NCI-H82 (cell line): ENCODE measurements around the gene NOL4L.

ENCODE experiments used
- DNase-seq: peaks from one replicate; lab custom pipeline; 2025; lab: John Stamatoyannopoulos, UW

The NOL4L gene

GRCh38 chr20:32539817-32540675 is 45.1 kb downstream of the NOL4L start:
- DNase-seq = no peak

- no peak for DNase-seq
These were observed 45.9 kb downstream of the NOL4L start for GRCh38 chr20:32539026-32539816.

GRCh38 chr20:32538526-32538939 is 46.6 kb downstream of the NOL4L start:
- DNase-seq = no peak

- DNase-seq = no peak
These were observed 47.2 kb downstream of the NOL4L start for GRCh38 chr20:32537657-32538525.

- DNase-seq = no peak
These were observed 48.1 kb downstream of the NOL4L start for GRCh38 chr20:32536851-32537656.

GRCh38 chr20:32535953-32536823 is 48.9 kb downstream of the NOL4L start:
- peak; percentile 98 for DNase-seq

GRCh38 chr20:32535316-32535952 is 49.7 kb downstream of the NOL4L start:
- peak; percentile 53 for DNase-seq

- DNase-seq = no peak
These were observed 50.4 kb downstream of the NOL4L start for GRCh38 chr20:32534661-32535240.

GRCh38 chr20:32533732-32534131 is 51.4 kb downstream of the NOL4L start:
- DNase-seq = no peak

- DNase-seq = no peak
These were observed 52.9 kb downstream of the NOL4L start for GRCh38 chr20:32532246-32532645.

GRCh38 chr20:32528905-32529670 is 56.0 kb downstream of the NOL4L start:
- no peak for DNase-seq

- DNase-seq = peak; percentile 42
These were observed 56.8 kb downstream of the NOL4L start for GRCh38 chr20:32528171-32528891.

- no peak for DNase-seq
These were observed 57.6 kb downstream of the NOL4L start for GRCh38 chr20:32527447-32528055.

- peak; percentile 35 for DNase-seq
These were observed 58.1 kb downstream of the NOL4L start for GRCh38 chr20:32527052-32527446.

- DNase-seq = no peak
These were observed 58.6 kb downstream of the NOL4L start for GRCh38 chr20:32526541-32526940.

- no peak for DNase-seq
These were observed 59.0 kb downstream of the NOL4L start for GRCh38 chr20:32526125-32526524.

- no peak for DNase-seq
These were observed 60.2 kb downstream of the NOL4L start for GRCh38 chr20:32524829-32525501.
